GM18907 (cell line): Measurements from ENCODE around the gene SF3B3.
"Not testable (repeated sequence)": the region's sequence is repeated elsewhere in the genome, so short reads cannot be mapped to it uniquely, and the experiment has no call there.

Experiments used
- ATAC-seq: cut with Tn5 transposase; IDR thresholded peaks from one replicate; pipeline ENCODE4 v1.9.1; 2021; ENCODE audit warnings: mild to moderate bottlenecking, moderate library complexity; ENCODE audit not compliant: unreplicated experiment

SF3B3 gene

GRCh38 chr16:70611785-70612303 is 88.2 kb downstream of the SF3B3 start:
- no peak for ATAC-seq

- ATAC-seq: no peak
Observed at GRCh38 chr16:70612931-70613330, 89.3 kb downstream of the SF3B3 start.

- no peak for ATAC-seq
Observed at GRCh38 chr16:70614208-70614951, 90.8 kb downstream of the SF3B3 start.

- ATAC-seq: no peak
Observed at GRCh38 chr16:70615945-70616344, 92.3 kb downstream of the SF3B3 start.

- not testable (repeated sequence) for ATAC-seq
Observed at GRCh38 chr16:70621864-70622263, 98.2 kb downstream of the SF3B3 start.
